Stimulated activated CD4-positive, alpha-beta T cell treated with anti-CD3 and anti-CD28 coated beads, Interleukin-4, amount 100 ng/mL, for 4 hours (primary cell): Measurements from ENCODE around the gene BBLN.
"Not testable (repeated sequence)": the region's sequence is repeated elsewhere in the genome, so short reads cannot be mapped to it uniquely, and the experiment has no call there.

ENCODE experiments used
- DNase-seq, 2 experiments: peaks; one replicate each; pipeline ENCODE4 v3.0.0-alpha.2; 2020

BBLN gene

GRCh38 chr9:128159784-128160602, at the start of gene BBLN:
TSS of gene BBLN (plus strand) at chr9:128160265. CDS start at chr9:128160408, 143 bp downstream.
- peak; percentile 91 to 95 for DNase-seq

- not testable (repeated sequence) for DNase-seq
These were observed 48.3 kb upstream of the BBLN start for GRCh38 chr9:128111726-128112125.

- DNase-seq: no peak
These were observed 46.3 kb upstream of the BBLN start for GRCh38 chr9:128113526-128114325.

DNA sequence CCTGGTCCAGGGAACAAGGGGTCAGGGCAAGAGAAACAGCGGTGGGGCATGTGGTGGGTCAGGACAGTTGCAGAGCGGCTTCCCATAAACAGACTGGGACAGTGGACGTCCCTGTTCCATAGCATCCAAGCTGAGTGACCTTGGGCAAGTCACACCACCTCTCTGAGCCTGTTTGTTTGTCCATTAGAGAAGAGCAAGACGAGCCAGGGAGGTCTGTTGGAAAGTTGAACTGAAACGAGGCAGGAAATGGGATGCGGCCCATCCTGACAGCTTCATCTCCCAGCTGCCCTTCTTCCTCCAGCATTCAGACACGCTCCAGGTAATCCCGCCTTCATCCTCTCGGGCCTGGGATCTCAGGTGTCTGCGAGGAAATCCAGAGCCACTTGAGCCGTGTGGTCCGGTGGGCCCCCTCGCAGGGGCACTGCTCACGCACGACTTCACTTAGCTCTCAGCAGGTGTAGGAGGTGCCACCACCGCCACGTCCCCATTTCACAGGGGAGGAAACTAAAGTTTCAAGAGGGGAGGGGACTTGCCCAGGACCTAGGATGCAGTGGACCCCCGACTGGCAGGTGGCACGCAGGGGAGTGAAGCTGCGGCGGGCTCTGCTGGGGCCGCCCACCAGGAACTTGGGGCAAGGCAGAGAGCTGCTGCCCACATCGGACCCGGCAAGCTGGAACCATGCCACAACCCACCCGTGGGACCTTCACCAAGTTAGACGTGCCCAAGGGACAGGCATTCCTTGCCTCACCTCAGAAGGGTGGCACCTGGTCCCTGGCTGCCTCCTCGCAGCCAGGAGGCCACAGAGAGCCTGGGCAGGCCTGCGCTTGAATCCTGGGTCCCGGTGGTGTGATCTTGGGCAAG, 45.5 kb upstream of the BBLN start:
- no peak for DNase-seq

GRCh38 chr9:128115187-128116103, 44.6 kb upstream of the BBLN start:
- no peak for DNase-seq

DNA sequence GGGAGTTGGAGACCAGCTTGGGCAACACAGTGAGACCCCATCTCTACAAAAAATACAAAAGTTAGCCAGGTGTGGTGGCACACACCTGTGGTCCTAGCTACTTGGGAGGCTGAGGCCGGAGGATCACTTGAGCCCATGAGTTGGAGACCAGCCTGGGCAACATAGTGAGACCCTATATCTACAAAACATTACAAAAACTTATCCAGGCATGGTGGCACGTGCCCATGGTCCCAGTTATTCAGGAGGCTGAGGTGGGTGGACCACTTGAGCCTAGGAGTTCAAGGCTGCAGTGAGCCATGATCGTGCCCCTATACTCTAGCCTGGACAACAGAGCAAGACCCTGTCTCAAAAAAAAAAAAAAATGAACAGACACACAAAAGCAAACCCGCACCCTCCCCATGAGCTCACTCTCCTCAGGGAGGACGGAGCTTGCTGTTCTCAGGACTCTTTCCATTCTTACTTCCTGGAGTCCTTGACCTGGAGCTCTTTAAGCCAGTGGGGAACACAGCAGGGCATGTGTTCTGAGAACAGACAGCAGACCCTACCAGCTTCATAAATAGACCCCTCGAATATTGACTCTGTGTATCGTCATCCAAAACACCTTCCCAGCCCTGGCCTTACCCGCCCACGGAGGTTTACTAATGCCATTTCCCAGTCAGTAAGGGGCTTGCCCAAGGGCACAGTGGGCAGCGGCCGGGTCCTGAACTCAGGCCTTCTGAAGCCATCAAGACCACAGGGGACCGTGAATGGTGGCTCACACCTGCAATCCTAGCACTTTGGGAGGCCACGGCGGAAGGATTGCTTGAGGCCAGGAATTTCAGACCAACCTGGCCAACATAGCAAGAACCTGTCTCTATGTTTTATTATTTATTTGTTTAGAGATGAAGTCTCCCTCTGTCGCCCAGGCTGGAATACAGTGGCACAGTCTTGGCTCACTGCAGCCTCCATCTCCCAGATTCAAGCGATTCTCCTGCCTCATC, 43.7 kb upstream of the BBLN start:
- DNase-seq: no peak

GRCh38 chr9:128117613-128118471, 42.2 kb upstream of the BBLN start:
- peak; percentile 89 to 99 for DNase-seq

DNA sequence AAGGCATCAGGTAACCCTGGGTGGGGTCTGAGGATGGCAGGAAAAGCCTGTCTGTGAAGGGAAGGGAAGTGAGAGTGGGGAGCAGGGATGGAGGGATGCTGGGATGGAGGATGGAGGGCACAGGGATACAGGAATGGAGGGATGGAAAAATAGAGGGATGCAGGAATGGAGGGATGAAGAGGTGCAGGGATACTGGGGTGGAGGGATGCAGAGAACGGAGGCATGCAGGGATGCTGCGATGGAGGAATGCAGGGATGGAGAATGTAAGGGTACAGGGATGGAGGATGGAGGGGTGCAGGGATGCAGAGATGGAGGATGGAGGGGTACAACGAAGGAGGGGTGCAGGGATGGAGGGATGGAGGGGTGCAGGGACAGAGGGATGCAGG, 41.6 kb upstream of the BBLN start:
- no peak for DNase-seq

DNA sequence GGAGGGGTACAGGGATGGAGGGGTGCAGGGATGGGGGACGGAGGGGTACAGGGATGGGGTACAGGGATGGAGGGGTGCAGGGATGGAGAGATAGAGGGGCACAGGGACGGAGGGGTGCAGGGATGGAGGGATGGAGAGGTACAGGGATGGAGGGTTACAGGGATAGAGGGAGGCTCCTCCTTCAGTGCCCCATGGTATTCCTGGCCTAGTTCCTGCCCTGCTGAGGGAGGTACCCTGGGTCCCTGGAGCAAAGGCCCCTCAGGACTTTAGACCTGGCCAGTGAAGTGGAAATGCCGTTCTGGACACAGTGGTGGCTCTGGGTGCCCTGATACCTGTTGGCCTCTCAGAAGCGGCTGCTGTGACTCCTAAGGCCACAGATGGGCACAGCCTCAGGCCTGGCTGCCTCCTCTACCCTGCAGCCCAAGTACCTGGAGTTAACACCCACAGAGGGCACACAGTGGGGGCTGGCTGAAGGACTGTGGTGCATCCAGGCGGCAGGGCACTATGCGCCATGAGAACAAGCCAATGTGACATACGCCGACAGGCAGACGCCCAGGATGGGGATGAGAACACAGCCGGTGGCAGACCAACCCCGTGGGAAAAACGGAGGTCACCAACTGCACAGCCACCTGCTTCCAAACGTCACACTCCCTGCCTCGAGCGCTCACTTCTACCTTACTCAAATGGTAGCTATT, 40.9 kb upstream of the BBLN start:
- no peak for DNase-seq

DNA sequence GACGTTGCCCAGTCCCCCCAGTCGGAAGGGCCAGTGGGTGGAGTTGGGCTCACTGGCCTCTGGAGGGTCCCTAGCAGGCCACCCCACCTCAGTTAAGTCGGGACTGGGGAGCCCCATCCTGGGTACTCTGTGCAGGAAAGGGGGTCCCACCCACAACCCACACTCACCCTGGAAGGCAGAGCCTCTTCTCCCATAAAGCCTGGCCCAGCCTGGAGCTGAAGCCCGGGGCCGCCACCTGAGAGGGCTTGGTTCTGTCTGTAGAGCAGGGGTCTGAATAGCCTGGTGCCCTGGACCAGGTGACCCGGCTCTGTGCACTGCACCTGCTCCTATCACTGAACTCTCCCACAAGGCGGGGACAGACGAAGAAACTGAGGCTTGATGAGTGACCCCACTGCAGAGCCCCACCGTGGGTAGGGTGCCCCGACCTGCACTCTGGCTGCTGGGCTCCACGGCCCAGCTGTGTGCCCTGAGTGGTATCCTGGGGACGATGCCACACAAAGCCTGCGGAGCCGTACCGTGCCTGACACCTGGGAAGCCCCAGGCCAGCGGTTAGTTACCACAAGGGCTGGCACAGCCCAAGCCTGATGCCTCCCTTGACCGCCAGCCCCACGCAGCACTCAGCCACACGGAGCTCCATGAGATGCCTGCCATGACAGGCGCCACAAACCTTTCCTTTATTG, 39.9 kb upstream of the BBLN start:
- no peak for DNase-seq

DNA sequence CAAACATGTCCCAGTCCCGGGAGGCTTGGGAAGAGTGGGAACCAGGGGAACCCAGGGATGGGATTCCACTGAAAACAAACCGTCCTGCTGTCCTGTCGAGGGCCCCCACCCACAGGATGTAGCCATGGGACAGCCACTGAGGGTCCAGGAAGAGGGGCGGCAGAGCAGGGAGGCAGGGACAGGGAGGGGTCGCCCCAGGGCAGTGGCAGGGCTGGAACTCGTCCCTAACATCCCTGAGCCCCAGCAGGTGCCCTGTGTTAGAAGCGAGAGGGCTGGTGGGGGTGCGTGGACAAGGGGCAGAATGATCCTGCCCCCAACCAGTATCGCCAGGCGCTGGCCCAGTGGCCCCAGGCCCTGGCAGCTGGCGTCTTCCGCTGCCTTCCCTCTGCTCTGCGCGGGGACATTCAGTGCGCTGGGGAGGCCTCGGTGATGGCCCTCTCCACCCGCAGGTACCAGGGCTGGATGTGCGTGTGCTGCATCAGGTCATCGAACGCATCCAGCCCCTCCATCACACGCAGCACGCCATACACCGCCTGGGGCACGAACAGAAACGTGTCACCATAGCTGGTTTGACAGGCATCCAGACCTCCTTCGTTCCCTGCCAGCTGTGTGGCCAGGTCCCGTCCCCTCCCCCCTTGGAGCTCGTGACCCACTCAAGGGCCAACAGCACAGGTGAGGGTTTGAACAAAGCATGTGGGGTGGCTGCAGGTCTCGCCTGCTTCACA, 39.2 kb upstream of the BBLN start:
- DNase-seq: no peak

GRCh38 chr9:128121466-128121810, 38.6 kb upstream of the BBLN start:
- DNase-seq: no peak

GRCh38 chr9:128121924-128122808, 37.9 kb upstream of the BBLN start:
- no peak for DNase-seq

- no peak for DNase-seq
These were observed 37.3 kb upstream of the BBLN start for GRCh38 chr9:128122809-128123175.

GRCh38 chr9:128123451-128124080, 36.5 kb upstream of the BBLN start:
- DNase-seq: no peak

DNA sequence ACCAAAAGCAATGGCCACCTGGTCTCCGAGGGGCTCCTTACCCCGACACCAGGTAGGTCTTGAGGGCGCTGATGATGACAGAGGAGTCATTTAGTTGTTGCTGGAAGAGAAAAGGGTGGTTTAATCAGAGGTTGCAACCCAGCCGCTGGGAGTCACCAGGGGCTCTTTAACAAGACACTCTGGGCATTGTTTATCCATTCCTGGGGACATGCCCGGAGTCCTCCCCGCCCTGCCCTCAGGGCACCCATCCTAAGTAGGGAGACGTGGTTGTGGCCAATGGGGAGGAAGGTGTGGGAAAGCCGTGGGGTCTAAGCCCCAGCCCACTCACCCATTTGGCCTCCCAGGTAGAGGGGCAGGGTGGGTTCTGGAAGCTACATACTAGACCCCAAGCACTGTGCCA, 35.6 kb upstream of the BBLN start:
- no peak for DNase-seq
